K562 (cell line): Measurements from ENCODE around the gene MESP1.

Experiments used
- CEBPB ChIP-seq: fragments of 450-650 bp; IDR thresholded peaks from 2 replicates; pipeline ENCODE4 v1.6.1; 2016; ENCODE audit warnings: missing genetic modification characterization, missing compliant biosample characterization
- HNRNPL ChIP-seq: fragments of 200-400 bp; formaldehyde crosslinking; IDR thresholded peaks from 2 replicates; pipeline ENCODE4 v1.6.1; 2017; ENCODE audit warnings: low read depth, mild to moderate bottlenecking, low read length
- MCM5 ChIP-seq: fragments of 450-650 bp; IDR thresholded peaks from 2 replicates; pipeline ENCODE4 v1.6.1; 2016; ENCODE audit warnings: low read depth
- MEF2A ChIP-seq: IDR thresholded peaks from 2 replicates; pipeline ENCODE4 v1.6.1; 2011; ENCODE audit warnings: low read depth, mild to moderate bottlenecking, low read length, moderate library complexity; ENCODE audit not compliant: control insufficient read depth
- NONO ChIP-seq, 2 experiments: fragments of 200-400 bp in 1 of 2; fragments of 450-650 bp in 1 of 2; formaldehyde crosslinking in 1 of 2; IDR thresholded peaks; 2 replicates each; pipeline ENCODE4 v1.6.1; 2017; ENCODE audit warnings: low read depth in 2 of 2, mild to moderate bottlenecking in 2 of 2, moderate library complexity in 2 of 2, low read length in 1 of 2
- POLR2A ChIP-seq: fragments of 450-650 bp; conservative IDR thresholded peaks from 2 replicates; pipeline ENCODE4 v1.6.1; 2016
- YY1 ChIP-seq, 3 experiments: IDR thresholded peaks; 2 replicates each; pipeline ENCODE4 v1.6.1; 2011; ENCODE audit warnings: low read length in 2 of 3, mild to moderate bottlenecking in 2 of 3, moderate library complexity in 2 of 3, borderline replicate concordance in 1 of 3, control low read depth in 1 of 3, low read depth in 1 of 3; ENCODE audit not compliant: insufficient read depth in 3 of 3, insufficient replicate concordance in 2 of 3, control insufficient read depth in 1 of 3, insufficient read length in 1 of 3; ENCODE audit errors: extremely low read depth in 1 of 3

- no peak for TF ChIP-seq MCM5
- TF ChIP-seq MEF2A = no peak
- no peak for TF ChIP-seq POLR2A
- TF ChIP-seq YY1 (IDR thresholded peaks at IDR 0.05; ENCODE audit: borderline replicate concordance in 1 of 3, control insufficient read depth in 1 of 3, extremely low read depth in 1 of 3, insufficient read depth in 3 of 3, insufficient read length in 1 of 3, insufficient replicate concordance in 2 of 3, low read depth in 1 of 3, low read length in 2 of 3) = no peak
- TF ChIP-seq CEBPB (tag) = no peak
- no peak for TF ChIP-seq NONO (IDR thresholded peaks at IDR 0.05; ENCODE audit: low read depth in 2 of 2, low read length in 1 of 2)
- TF ChIP-seq HNRNPL = no peak
Observed at GRCh38 chr15:89760303-89761008, 9.4 kb upstream of the MESP1 start.
